DMS 273 (cell line): Measurements from ENCODE around the gene LLPH.
"Not testable (repeated sequence)": the region's sequence is repeated elsewhere in the genome, so short reads cannot be mapped to it uniquely, and the experiment has no call there.

Experiments
- DNase-seq: peaks from one replicate; lab custom pipeline; 2025; ENCODE audit not compliant: unreplicated experiment; lab: John Stamatoyannopoulos, UW

Gene LLPH

GRCh38 chr12:66130267-66131066 lies at the start of gene LLPH:
Gene LLPH (minus strand): TSS chr12:66130750. CDS start chr12:66129106, 1,644 bp downstream.
- DNase-seq = peak; percentile 94

- no peak for DNase-seq
Observed at GRCh38 chr12:66176105-66176900, 45.8 kb upstream of the LLPH start.

- DNase-seq = not testable (repeated sequence)
Observed at GRCh38 chr12:66174391-66175325, 44.1 kb upstream of the LLPH start.

DNA sequence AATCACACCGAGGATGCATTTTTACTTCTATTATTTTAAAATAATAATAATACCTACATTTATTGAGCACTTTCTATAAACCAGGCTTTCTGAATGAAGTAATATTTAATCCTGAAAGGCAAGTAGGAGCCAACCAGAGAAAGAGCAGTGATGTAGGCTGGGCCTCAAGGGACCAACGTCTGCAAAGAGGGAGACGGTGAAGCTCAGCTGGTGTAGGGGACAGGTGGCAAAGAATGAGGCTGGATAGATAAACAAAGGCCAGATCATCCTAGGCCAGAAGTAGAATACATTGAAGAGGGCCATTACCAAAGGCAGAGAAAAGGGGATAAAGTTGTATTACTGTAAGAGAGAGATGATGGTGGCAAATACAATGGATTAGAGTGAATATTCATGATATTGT lies 40.1 kb upstream of the LLPH start:
- no peak for DNase-seq

DNA sequence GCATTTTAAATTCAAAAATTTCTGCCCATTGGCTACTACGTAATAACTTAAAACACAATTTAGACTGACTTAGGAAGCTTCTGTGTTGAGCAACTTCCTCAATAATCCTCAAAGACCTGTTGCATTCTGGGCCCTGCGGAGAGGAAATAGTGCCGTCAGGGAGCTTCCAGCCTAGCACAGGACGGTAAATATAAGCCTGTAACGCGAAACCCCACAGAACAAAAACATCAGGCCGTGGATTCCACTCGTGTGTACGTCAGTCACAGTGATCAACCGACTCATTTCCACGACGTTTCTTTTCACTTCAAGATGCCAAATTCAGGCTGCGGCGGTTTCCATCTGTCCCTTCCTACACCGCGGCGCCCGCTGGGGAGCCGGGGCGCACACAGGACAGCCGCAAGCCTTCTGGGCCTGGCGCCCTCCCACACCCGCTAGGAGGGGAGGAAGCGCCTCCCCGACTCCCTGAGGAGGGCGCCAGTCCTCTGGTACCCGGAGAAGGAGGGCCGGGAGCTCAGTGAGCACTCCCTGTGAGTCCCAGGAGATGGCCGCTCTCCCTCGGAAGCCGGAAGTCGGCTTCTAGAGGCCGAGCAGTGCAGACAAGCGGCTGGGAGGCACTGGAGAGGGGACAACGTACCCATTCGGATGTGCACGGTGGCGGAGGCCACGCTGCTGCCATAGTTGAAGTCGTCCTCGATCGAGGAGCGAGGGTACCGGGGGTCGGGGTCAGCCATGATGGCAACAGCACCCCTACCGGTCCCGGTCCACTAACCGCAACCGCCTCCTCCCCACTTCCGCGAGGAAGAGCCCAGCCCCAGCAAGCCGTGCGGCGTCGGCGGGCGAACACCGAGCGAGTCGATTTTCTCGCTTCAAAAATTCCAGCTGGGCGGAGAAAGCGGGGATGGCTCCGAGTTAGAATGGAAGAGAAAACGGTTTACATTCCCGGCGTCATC lies 38.9 kb upstream of the LLPH start, which contains the start of gene TMBIM4:
TMBIM4 (minus strand) TSS at position 776 of the 950 bp plus-strand sequence; CDS start at position 731, 45 bp downstream.
- DNase-seq = peak; percentile 94

GRCh38 chr12:66168410-66168809 lies 37.9 kb upstream of the LLPH start:
- peak; percentile 6 for DNase-seq

DNA sequence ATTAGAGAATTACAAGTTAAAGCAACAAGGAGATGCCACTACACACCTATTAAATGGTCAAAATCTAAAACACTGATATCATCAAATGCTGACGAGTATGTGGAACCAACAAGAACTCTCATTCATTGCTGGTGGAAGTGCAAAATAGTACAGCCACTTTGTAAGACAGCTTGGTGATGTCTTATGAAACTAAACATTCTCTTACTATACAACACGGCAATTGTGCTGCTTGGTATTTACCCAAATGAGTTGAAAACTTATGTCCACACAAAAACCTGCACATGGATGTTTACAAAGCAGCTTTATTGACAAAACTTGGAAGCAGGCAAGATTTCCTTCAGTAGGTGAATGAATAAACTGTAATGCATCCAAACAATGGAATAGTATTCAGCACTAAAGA lies 36.0 kb upstream of the LLPH start:
- no peak for DNase-seq

- DNase-seq = no peak
Observed at GRCh38 chr12:66165141-66165540, 34.6 kb upstream of the LLPH start.

GRCh38 chr12:66164349-66164821 lies 33.8 kb upstream of the LLPH start:
- no peak for DNase-seq

- no peak for DNase-seq
Observed at GRCh38 chr12:66163289-66163688, 32.7 kb upstream of the LLPH start.

DNA sequence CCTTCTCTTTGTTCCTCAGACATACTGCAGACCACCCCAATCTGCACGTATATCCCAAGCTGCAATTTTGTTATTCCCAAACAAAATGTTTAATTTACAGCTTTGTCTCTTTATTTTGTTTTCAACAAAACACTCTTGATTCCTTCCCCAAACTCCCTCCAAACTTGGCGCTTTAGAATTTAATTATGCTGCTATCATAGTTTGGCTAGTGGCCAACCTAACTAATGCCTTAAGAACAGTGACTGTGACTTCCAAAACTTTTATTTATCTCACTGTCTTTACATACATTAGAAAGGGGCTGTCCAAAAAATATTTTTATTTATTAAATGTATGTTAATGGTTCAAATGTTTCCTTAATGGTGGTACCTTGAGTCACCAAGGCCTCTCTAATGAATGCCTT lies 32.2 kb upstream of the LLPH start:
- peak; percentile 18 for DNase-seq

DNA sequence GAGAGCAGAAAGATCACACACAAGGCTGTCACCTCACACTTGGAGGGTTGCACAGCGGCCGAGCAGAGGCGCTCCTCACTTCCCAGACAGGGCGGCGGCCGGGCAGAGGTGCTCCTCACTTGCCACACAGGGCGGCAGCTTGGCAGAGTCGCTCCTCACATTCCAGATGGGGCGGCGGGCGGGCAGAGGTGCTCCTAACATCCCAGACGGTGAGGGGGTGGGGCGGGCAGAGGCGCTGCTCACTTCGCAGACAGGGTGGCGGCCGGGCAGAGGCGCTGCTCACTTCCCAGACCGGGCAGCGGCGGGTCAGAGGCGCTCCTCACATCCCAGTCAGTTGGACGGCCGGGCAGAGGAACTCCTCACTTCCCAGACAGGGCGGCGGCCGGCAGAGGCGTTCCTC lies 30.2 kb upstream of the LLPH start:
- DNase-seq = no peak

GRCh38 chr12:66159123-66159522 lies 28.6 kb upstream of the LLPH start:
- DNase-seq = no peak

DNA sequence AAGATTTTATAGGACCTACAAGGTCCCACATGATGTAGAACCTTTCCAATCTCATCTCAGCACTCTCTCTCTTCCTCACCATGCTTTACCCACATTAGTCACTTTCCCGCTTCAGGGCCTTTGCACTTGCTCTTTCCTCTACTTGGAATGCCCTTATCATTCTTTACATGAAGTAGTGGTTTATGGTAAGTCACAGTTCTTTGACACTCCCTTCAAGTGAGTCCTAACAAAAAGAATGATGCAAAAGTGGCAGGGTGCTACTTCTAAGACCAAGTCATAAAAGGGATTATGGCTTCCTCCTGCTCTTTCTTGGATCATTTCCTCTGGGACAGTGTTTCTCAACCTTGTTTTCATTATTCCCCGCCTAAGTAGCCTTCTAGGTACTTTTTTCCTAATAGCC lies 26.1 kb upstream of the LLPH start:
- no peak for DNase-seq

- no peak for DNase-seq
Observed at GRCh38 chr12:66154776-66155175, 24.2 kb upstream of the LLPH start.

- no peak for DNase-seq
Observed at GRCh38 chr12:66152732-66153131, 22.2 kb upstream of the LLPH start.

- DNase-seq = no peak
Observed at GRCh38 chr12:66149702-66150398, 19.3 kb upstream of the LLPH start.

DNA sequence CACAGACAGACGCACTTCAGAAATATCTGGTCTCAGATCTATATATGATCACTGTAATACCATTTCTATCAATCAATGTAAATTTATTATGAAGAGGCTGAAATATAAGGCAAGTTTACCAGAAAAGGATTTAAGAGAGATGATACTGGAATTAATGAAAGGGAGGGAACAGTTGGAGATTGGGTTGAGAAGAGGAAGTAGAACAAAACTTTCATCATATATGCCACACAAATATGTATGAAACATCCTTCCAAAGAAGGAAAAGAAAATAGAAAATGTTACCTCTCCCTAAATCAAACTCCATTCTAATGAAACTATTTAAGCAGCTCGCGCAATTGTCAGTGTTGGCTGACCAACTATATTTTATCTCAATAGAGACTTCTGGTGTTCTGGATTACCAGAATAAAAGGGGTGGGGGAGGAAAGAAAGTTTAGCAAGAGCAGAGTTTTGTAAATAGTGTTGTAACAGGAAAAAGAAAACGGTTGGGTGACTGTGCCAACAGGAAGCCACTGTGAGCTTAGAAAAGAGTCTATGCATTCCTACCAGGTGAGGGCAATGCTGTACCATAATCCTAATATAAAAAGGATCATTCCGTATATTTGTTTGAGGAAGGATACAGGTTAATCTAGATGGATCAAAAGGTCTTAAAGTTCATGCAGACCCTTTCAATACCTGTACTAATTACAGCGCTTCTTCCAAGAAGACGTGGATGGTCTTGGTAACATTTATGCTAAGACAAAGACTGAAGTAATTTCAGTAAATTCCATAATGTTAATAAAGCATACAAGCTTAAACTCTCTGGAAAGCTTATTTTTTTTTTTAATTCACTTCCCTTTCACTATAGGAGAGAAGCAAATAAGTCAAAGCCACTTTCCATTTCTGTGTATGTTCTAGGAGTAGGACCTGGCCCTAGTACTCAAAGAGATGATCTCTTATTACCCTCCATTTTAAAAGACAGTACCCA lies 14.5 kb upstream of the LLPH start:
- peak; percentile 40 for DNase-seq
